DOHH2 (cell line): ENCODE results near the gene PAPOLA.

Source experiments
- CTCF ChIP-seq: fragments of 200-600 bp; sonication (generic); IDR thresholded peaks from one replicate; pipeline ENCODE4 v1.5.1; 2014; ENCODE audit warnings: antibody characterized with exemption, mild to moderate bottlenecking, low read depth, low read length; ENCODE audit not compliant: poor library complexity, severe bottlenecking
- EZH2phosphoT487 ChIP-seq: fragments of 200-600 bp; sonication (generic); IDR thresholded peaks from 2 replicates; pipeline ENCODE4 v1.6.1; 2017; ENCODE audit warnings: borderline replicate concordance, mild to moderate bottlenecking, antibody characterized with exemption, low read length, moderate library complexity, mixed read lengths

DNA sequence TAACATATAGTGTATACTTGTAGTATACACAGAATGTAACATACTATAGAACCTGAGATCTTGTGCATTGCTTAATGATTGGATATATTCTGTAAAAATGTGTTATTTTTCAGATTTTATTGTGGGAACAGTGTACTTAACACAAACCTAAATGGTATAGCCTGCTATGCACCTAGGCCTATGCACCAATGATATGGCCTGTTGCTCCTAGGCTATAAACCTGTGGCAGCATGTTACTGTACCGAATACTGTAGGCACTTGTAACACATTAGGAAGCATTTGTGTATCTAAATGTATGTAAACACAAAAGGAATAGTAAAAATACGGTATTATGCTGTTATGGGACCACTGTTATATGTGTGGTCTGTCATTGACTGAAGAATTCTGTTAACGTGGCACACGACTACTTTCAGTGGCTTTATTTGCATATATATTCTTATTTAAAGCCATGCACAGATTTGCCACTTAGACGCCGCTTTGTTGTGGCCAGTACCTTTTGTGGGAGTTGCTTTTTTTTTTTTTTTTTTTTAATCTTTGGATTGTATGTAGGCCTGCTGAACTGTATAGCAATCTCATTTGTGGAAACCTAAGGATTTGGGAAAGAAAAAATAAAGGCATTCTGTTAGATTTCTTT is 7.4 kb downstream of the PAPOLA start:
- TF ChIP-seq CTCF (no peak), EZH2phosphoT487 (no peak)
